Fibroblast of skin of scalp (primary cell): ENCODE measurements around the gene ZBTB4.
A peak's percentile ranks its signal among the peaks of the same experiment; 100 is the strongest.

Experiments
- DNase-seq: peaks from one replicate; pipeline ENCODE4 v3.0.0-alpha.2; 2013

ZBTB4 gene

GRCh38 chr17:7440834-7441195, 38.6 kb downstream of the ZBTB4 start:
- peak; percentile 36 for DNase-seq

- DNase-seq = peak; percentile 43
Observed at GRCh38 chr17:7440113-7440833, 39.2 kb downstream of the ZBTB4 start.

- no peak for DNase-seq
Observed at GRCh38 chr17:7439462-7440112, 39.8 kb downstream of the ZBTB4 start, which contains the start of gene FGF11. Gene FGF11 (plus strand): TSS chr17:7439512. CDS start chr17:7439621, 109 bp downstream.

- no peak for DNase-seq
Observed at GRCh38 chr17:7438656-7439460, 40.6 kb downstream of the ZBTB4 start.

GRCh38 chr17:7437950-7438614, 41.3 kb downstream of the ZBTB4 start:
- DNase-seq = no peak

- no peak for DNase-seq
Observed at GRCh38 chr17:7437369-7437863, 42.0 kb downstream of the ZBTB4 start.

- peak; percentile 77 for DNase-seq
Observed at GRCh38 chr17:7436556-7437368, 42.7 kb downstream of the ZBTB4 start.

GRCh38 chr17:7435676-7436555, 43.5 kb downstream of the ZBTB4 start:
- DNase-seq = no peak

GRCh38 chr17:7432296-7432695, 47.1 kb downstream of the ZBTB4 start:
- DNase-seq = no peak

- no peak for DNase-seq
Observed at GRCh38 chr17:7431231-7431630, 48.2 kb downstream of the ZBTB4 start.

- no peak for DNase-seq
Observed at GRCh38 chr17:7429722-7430121, 49.7 kb downstream of the ZBTB4 start.

- no peak for DNase-seq
Observed at GRCh38 chr17:7428557-7428956, 50.9 kb downstream of the ZBTB4 start, which contains the start of gene SPEM3. Gene SPEM3 (plus strand): TSS chr17:7428857. CDS start chr17:7428903, 46 bp downstream.

- DNase-seq = no peak
Observed at GRCh38 chr17:7427549-7427948, 51.9 kb downstream of the ZBTB4 start.

- DNase-seq = no peak
Observed at GRCh38 chr17:7426896-7427489, 52.4 kb downstream of the ZBTB4 start.

- no peak for DNase-seq
Observed at GRCh38 chr17:7426203-7426863, 53.1 kb downstream of the ZBTB4 start.

- DNase-seq = no peak
Observed at GRCh38 chr17:7425756-7426155, 53.7 kb downstream of the ZBTB4 start.

- no peak for DNase-seq
Observed at GRCh38 chr17:7425316-7425715, 54.1 kb downstream of the ZBTB4 start, which contains the start of gene SPEM2. Gene SPEM2 (plus strand): TSS chr17:7425616. CDS start chr17:7425689, 73 bp downstream.

GRCh38 chr17:7423679-7424078, 55.8 kb downstream of the ZBTB4 start:
- no peak for DNase-seq

GRCh38 chr17:7421186-7421585, 58.2 kb downstream of the ZBTB4 start:
- no peak for DNase-seq
